Cortex of kidney (tissue), 1 donor: ENCODE results near the gene PIBF1.
"Not testable (repeated sequence)": the region's sequence is repeated elsewhere in the genome, so short reads cannot be mapped to it uniquely, and the experiment has no call there.

Experiments
- DNase-seq: peaks from one replicate; lab custom pipeline; 2025; lab: John Stamatoyannopoulos, UW

Gene PIBF1, protein sequence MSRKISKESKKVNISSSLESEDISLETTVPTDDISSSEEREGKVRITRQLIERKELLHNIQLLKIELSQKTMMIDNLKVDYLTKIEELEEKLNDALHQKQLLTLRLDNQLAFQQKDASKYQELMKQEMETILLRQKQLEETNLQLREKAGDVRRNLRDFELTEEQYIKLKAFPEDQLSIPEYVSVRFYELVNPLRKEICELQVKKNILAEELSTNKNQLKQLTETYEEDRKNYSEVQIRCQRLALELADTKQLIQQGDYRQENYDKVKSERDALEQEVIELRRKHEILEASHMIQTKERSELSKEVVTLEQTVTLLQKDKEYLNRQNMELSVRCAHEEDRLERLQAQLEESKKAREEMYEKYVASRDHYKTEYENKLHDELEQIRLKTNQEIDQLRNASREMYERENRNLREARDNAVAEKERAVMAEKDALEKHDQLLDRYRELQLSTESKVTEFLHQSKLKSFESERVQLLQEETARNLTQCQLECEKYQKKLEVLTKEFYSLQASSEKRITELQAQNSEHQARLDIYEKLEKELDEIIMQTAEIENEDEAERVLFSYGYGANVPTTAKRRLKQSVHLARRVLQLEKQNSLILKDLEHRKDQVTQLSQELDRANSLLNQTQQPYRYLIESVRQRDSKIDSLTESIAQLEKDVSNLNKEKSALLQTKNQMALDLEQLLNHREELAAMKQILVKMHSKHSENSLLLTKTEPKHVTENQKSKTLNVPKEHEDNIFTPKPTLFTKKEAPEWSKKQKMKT

DNA sequence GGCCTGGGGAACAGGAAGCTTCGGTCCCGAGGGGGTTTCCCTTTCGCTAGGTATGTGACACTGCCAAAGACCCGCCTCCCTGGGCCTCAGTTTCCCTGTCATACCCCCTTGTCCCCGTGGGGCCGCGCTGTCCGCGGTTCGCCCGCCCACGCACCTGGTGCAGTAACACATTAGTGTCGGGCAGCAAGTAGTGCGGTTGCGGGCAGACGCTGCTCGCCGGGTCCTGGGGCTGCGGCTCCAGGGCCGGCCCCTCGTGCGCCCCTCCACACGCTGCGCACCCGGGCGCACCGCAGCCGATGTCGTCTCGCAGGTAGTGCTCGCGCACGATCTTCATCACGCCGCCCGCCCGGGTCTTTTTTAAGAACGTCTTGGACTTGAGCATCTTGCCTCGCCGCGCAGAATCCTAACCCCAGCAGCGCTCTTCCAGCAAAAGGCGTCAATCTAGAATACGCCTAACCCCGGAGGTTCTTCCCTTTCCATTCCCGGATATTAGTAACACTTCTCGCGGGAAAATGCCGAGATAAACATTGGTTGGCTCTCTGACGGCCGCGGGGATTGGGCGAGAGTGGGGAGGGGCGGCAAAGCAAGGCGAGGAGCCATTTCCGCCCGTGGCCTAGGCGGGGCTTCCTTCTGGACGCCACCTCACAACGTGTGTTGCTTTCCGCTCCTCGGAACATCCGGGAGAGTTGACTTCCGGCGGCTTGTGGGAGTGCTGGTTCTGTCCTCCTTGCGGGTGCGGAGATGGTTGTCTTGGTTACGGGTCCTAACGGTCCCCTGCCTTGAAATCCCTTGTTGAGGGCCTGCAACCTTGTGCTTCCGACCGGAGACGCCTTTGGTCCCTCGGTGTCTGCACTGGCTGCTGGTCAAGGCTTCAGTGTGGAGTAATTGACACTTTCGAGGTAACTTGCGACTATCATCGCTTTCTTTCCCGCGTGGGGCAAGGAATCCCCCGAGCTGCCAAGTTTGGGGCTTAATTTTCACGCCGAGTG lies at the start of gene PIBF1, which contains the start of gene DIS3:
PIBF1 (plus strand) TSS at position 683 of the 989 bp plus-strand sequence. CDS start 1,337 bp downstream, outside the sequence.
DIS3 (minus strand) TSS at position 450 of the 989 bp plus-strand sequence; CDS start at position 382, 68 bp downstream.
- no peak for DNase-seq

DNA sequence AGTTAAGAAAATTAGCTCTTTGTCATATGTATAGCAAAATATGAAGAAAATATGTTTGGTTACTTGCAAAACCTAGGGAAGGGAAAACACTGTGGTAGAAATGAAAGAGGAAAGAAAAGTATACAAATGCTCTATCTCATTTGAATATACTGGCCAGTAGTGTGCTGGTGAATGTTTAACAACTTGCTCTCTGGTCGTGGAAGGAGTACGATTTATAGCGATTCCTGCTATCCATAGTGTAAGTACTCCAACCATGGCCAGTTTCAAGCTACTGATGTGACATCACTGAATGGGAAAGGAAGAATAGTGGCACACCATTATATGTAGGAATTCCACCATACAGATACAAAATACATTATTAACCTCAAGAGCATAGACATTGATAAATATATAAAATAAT lies 44.9 kb upstream of the PIBF1 start:
- DNase-seq, result no peak

DNA sequence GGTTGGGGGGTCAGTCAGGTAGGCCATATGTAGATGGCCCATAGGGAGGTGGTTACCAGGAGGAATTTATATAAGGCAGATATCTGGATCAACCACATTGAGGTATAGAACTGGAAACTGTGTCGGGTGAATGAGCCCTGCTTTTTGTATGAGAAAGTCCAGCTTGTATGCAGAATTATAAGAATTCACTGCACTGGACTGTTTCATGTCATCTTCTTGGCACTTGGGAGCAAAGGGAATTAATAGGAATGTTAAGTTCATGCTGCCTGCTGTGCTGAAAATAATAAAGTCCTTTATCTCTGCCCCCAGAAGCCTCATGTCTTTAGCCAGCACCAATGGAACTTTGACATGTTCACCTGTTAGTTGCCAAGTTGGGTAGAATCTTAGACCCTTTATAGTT lies 41.9 kb upstream of the PIBF1 start:
- DNase-seq, result no peak

DNA sequence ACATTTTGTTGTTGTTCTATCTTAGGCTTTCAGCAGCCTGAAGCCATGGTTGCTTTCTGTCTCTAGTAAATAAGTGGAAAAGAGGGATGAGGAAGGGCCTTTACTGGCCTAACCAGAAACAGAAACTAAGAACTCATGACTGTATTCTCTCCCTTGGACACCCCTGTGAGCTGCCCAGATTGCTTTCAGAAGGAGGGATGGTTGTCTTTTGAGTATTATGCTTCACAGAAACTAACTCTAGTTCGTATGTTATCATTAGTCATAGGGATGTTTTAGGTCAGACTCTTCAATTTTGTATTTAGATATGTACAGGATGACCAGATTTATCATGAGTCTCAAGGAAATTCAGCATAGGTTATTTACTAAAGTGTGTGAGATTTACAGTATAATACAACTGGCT lies 36.7 kb upstream of the PIBF1 start:
- no peak for DNase-seq

DNA sequence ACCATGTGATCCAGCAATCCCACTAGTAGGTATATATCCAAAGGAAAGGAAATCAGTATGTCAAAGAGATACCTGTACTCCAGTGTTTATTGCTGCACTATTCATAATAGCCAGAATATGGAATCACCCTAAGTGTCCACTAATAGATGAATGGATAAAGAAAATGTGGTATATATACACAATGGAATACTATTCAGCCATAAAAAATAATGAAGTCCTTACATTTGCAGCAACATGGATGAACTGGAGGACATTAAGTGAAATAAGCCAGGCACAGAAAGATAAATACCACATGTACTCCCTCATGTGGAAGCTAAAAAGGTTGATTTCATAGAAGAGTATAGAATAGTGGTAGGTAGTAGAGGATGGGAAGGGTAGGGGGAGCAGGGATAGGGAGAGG lies 30.7 kb upstream of the PIBF1 start:
- DNase-seq, result no peak

DNA sequence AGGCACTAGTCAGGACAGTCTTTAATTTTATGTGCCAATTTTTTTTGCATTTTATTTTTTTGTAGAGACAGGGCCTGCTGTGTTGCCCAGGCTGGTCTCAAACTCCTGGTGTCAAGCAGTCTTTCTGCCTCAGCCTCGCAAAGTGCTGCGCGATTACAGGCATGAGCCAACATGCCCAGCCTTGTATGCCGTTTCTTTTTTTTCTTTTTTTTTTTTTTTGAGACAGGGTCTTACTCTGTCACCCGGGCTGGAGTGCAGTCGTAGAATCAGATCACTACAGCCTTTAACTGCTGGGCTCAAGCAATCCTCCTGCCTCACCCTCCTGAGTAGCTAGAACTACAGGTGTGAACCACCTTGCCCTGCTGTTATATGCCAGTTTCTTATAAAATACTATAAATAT lies 27.8 kb upstream of the PIBF1 start:
- no peak for DNase-seq

DNA sequence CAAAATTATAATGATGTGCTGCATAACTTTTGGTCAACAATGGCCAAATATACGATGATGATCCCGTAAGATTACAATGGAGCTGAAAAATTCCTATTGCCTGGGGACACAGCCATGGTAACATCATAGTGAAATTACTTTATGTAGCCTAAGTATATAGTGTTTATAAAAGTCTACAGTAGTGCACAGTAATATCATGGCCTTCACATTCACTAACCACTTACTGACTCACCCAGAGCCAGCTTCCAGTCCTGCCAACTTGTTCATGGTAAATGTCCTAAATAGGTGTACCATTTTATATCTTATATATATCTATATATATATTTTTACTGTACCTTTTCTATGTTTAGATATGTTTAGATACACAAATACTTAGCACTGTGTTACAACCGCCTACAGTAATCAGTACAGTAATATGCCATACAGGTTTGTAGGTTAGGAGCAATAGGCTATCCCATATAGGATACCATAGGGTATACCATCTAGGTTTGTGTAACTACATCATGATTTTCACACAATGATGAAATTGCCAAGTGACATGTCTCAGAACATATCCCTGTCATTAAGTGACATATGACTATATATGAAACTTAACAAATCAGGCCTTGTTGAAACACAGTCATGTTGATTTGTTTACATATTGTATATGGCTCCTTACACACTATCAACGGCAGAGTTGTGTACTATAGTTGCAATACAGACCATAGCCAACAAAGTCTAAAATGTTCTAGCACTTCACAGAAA lies 24.0 kb upstream of the PIBF1 start:
- no peak for DNase-seq

DNA sequence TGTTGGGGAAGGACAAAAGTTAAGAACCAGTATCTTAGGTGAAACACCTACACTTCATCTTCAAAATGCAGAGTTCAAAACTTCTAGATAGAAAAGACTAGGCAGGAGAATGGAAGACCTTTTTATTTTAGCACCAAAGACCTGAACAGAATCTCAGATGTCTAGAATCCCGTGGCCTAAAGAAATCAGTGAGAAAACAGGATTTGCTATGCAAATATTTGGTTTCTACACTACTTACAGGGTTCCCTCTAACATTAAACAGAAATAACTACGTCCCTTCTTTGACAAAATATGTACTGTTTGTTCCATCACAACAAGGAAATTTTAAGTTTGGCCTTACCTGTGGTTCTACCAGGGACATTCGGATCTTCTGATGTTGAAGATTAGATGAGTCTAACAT lies 21.7 kb upstream of the PIBF1 start:
- DNase-seq, result no peak

DNA sequence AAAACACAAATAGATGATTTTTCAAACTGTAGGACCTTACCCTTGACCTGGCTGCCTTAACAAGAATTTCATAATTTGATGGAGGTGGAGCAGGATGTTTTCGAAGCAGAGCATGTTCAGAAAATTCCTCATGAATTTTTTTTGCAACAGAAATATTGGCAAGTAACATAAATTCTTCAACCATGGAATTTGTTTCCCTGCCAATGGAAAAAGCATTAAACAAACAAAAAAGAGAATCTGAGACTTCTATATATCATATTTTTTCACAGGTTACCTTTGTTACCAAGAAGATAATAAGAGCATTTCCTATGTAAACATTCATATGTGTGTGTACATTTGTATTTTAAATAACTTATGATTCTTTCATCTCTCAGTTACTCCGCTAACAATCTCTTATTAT lies 18.5 kb upstream of the PIBF1 start:
- DNase-seq, result no peak

DNA sequence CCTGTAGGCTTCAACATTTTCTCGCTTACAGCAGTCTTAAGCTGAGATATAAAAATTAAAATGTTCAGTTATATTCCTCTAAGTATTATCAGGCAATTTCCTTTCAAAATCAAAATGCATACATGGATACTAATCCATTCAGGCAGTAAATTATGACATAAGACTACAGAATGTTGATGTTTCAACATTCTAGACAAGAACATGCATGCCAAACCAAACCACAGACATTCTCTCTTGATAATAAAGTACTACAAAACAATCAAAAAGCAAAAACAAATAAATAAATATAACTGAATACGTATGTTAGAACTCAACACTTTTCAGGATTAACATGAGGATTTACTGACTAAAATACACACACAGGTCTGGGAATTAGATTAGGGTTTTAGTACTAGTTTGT lies 7.9 kb upstream of the PIBF1 start:
- no peak for DNase-seq

DNA sequence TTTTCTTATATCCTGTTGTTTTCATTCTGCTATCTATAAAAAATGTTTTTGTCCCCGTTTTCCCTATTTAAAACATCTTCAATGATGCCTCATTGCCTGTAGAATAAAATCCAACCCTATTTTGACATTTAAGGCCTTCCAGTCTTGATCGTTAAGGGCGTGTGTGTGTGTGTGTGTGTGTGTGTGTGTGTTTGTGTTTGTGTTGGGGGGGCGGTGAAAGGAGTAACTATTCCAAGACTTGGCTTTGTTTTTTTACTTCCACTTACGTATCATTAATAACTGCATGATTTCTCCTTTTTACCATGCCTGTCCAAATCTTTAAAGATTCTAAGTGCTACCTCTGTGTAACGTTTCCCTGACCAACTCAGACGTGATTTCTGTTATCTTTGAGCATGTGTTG lies 784 bp downstream of the PIBF1 start:
- no peak for DNase-seq

DNA sequence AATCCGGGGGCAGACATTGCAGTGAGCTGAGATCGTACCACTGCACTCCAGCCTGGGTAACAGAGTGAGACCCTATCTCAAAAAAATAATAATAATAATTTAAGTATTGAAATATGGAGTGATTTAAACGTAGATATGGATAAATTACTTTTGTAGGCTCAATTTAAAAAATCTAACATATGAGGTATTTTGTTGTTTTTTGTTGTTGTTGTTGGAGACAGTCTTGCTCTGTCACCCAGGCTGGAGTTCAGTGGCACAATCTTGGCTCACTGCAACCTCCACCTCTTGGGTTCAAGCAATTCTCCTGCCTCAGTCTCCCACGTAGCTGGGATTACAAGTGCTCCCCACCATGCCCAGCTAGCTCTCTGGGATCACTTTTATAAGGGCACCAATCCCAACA lies 2.7 kb downstream of the PIBF1 start:
- not testable (repeated sequence) for DNase-seq

DNA sequence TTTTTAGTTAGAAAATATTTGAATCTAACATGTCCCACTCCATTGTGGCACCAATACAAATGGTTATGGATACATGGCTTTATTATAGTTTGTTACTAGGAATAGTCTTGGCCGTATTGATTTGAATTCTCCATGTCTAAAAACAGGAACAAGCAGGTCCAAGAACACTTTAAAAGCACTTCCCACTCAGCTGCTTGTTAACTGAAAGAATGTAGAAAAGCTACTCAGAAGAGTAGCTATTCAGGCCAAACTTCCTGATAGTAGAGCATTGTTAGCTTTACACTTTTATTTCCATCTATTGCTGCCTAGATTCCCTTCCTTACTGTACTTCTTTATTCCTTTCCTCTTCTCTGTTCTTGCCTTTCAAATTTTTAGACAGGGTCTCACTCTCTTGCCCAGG lies 6.9 kb downstream of the PIBF1 start:
- DNase-seq, result no peak

DNA sequence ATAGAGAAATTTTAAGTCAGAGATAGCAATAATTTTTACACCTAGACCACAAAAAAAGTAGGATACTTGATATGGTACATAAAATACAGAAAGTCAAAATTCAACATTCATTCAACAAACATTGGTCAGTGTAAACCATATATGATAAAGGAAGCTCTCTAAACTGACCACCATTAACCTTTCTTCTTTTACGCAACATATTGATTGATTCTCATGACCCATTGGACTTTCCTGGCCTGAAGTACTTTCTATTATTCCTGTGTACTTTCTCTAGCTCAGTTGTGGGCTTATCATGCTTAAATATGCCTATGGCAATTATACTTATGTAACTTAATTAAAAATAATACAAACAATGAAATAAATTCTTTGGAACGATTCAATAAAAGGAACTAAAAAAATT lies 10.7 kb downstream of the PIBF1 start:
- DNase-seq, result no peak

DNA sequence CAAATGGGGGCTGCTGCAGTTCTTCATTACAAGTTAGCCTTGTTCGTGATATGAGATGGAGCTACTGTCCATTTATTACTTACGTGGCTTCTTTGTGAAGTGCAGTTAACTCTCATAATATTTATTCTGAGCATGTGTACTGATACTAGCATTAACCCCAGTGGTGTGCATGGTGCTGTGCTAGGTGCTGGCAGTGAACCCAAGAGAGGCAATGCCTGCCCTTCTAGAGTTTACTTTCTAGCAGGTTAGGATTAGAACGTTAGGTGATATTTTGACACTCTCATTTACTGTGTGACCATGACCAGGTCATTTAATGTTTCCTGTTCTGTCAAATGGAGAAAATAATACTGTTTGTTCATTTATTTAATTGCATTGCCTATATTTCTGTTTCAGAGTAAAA lies 16.9 kb downstream of the PIBF1 start:
- no peak for DNase-seq

DNA sequence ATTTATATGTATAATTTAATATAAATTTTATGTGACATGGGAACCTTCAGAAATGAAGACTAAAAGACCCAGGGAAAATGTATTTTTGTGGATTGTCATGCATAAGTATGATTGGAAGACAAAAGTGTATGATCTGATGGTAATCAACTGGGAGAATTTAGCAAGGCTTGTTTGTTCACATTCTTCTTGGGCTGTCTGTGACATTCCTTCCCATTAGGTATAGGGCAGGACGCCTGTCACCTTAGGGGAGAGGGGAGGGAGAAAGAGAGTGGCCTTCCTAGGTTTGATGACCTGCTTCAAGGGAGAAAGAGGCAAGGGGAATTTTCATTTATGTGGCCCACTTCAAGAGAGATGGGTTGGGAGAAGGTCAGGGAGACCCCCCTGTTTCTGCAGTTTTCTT lies 22.4 kb downstream of the PIBF1 start:
- DNase-seq, result no peak

DNA sequence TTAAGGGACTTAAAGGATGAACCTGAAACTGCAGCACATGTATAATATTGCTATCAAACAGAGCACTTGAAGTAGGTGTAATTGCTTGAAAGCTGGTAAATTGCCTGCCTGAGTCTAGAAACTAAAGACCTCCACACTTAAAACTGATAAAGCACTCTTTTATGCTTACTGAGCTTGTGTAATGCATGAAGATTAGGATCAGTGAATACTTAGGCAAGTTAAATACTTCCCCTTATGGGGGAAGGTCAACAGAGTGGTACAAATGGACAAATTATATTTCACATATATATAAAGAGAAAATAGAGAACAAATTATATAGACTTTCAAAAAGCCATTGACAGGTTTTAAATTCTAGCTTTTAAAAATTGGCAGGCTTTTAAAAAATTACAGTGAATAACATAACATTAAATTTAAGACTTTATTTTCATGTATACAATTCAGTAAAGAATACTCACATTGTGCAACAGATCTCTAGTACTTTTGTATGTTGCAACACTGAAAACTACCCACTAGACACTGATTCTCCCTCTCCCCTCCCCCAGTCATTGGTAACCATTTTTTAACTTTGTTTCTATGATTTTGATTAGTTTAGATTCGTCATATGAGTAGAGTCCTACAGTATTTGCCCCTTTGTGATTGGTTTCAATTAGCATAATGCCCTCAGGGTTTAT lies 23.9 kb downstream of the PIBF1 start:
- DNase-seq, result no peak

DNA sequence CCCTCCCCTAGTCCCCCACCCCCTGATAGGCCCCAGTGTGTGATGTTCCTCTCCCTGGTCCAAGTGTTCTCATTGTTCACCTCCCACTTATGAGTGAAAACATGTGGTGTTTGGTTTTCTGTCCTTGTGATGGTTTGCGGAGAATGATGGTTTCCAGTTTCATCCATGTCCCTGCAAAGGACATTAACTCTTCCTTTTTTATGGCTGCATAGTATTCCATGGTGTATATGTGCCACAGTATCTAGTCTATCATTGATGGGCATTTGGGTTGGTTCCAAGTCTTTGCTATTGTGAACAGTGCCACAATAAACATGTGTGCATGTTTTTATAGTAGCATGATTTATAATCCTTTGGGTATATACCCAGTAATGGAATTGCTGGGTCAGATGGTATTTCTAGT lies 24.6 kb downstream of the PIBF1 start:
- DNase-seq, result not testable (repeated sequence)

DNA sequence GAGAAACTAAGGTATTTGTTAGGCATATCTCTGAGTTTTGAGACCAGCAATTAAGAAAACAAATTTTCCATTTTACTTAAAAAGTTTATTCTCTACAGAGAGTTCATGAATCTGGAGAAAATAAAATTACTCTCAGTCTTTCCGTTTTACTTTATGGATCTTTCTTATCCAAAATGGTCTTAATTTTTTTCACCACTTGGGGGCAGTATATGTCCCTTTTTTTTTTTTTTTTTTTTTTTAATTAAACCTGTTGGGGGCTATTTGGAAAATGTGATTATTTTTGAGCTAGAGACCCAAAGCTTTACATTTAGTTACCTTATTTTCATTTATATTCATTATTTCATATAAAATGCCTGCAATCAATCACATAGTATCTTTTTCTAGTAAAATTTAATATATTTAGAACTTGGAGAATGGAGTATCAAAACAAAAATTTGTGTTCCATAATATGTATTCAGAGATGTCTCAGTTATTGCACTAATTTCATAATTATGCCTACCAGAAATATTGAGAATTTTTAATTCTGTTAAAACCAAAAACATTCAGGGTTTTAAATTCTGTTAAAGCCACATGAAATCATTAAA lies 27.1 kb downstream of the PIBF1 start:
- DNase-seq, result no peak

DNA sequence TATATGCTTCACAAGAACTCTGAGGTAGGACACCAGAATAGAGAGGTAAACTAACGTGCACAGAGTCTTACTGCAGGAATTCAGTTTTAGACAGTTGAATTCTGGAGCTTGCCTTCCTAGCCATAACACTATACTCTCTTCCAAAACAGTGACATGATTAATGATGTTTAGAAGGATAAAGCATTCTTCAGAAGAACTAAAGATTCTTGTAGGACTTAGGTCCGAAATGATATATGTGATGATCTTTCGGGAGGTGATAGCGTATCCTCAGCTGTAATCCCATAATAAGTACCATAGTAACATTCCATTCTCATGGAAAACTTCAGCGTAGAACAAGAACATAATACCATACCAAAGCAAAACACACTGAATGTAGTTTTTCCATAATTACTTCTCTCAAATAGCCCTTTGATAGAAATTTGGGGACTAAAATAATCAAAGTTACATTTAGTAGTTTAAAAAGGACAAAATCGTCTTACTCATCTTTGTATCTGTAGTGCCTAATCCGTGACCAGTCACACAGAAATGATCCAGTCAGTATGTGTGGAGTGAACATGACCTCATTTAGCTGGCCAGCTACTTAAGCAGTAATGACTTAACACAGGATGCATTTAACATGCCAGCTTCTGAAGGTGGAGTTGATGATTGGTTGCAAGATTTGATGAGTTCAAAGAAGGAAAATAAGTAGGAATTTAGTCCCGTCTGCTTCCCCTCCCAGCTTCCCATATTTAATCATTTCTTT lies 38.4 kb downstream of the PIBF1 start:
- no peak for DNase-seq
